Activated naive CD4-positive, alpha-beta T cell treated with Interleukin-2 at 50 U/mL for 16 hours (primary cell): Measurements from ENCODE around the gene IGF2R.
"Not testable (repeated sequence)": the region's sequence is repeated elsewhere in the genome, so short reads cannot be mapped to it uniquely, and the experiment has no call there.

Source experiments
- DNase-seq: peaks from one replicate; pipeline ENCODE4 v3.0.0-alpha.2; 2020

IGF2R gene

GRCh38 chr6:159968295-159969203 is at the start of gene IGF2R:
Gene IGF2R, plus strand, starts transcription at chr6:159969082. Its CDS starts 165 bp downstream, at chr6:159969247.
- DNase-seq: peak; percentile 93

GRCh38 chr6:159919800-159920199 is 49.1 kb upstream of the IGF2R start:
- DNase-seq: no peak

DNA sequence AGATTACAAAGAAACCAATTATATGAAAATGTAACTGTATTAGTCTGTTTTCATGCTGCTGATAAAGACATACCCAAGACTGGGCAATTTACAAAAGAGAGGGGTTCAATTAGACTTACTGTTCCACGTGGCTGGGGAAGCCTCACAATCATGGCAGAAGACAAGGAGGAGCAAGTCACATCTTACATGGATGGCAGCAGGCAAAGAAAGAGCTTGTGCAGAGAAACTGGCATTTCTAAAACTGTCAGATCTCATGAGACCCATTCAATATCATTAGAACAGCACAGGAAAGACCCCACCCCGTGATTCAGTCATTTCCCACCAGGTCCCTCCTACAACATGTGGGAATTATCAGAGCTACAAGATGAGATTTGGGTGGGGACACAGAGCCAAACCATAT is 44.7 kb upstream of the IGF2R start:
- not testable (repeated sequence) for DNase-seq

DNA sequence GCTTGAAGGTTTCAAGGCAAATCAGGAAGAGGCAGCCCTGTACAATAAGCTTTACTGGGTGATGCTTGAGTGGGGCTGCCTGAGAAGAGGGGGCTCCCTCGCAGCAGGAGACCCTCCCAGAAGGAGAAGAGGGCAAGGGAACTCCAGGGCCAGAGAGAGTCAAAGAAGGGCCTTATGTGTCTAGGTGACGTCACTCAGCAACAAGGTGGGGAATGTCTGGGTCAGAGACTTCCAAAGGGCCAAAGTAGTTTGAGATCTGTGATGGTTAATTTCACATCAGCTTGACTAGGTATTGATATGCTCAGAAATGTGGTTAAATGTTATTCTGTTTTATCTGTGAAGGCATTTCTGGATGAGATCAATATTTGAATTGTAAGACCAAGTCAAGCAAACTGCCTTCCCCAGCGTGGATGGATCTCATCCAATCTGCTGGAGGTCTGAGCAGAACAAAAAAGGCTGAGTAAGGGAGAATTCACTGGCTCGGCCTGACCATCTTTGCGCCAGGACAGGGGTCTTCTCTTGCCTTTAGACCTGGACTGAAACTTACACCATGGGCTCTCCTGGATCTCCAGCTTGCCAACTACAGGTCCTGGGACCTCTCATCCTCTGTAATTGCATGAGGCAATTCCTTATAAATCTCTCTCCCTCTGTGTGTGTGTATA is 42.2 kb upstream of the IGF2R start:
- no peak for DNase-seq

- peak; percentile 74 for DNase-seq
Observed at GRCh38 chr6:159929819-159930218, 39.1 kb upstream of the IGF2R start.

- DNase-seq: peak; percentile 49
Observed at GRCh38 chr6:159931112-159931511, 37.8 kb upstream of the IGF2R start.

DNA sequence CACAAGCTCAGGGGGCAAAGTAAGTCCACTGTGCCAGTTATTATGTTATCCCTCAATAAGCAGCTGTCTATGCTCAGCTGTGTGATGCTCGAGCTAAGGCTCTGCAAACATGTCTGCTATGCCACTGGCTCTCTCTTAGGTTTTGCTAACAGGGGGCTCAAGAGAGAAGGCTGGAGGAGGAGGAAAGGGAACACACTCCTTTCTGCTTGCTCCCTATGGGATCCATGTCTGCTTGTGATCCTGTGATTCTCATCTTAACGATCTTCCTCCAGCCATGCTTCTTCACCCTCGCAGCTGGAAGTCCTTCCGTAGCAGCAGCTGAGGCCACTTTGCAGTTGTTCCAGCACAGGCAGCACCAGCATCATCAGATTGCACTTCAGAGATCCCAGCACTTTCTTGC is 37.0 kb upstream of the IGF2R start:
- DNase-seq: no peak

GRCh38 chr6:159933077-159933476 is 35.8 kb upstream of the IGF2R start:
- DNase-seq: no peak

DNA sequence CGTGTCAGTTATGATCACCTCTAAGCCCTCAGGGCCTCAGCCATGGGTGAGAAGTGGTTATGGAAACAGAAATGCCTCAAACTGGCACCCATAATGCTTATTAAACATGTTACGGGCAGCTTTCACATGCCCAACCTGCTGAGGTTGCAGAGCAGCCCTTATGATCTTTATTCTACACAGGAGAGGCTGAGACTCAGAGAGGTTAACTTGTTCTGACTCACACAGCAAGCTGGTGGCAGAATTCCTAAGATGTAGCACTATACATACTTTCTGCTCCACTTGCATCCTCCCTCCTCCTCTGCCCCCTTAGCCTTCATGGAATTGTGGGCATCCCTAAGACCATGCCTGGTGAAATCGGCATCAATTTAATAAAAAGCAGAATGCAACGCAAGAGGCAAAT is 34.7 kb upstream of the IGF2R start:
- no peak for DNase-seq

DNA sequence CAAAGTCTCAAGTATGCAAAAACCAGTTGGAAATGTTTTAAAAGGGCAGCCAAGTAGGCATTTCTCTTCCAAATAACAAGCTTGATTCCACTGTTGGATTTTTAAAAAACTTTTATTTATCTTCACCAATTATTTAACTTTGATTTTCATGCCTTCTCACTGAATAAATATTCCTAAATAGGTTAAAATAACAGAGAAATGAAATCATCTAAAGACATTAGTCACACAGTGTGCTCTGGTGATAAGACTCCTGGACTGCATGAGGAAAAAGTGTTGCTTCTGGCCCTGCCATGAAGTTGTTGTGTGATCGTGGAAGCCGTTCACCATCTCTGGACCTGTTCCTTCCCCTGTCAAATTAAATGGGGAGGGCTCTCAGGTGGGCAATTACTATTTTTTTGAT is 33.8 kb upstream of the IGF2R start:
- no peak for DNase-seq

DNA sequence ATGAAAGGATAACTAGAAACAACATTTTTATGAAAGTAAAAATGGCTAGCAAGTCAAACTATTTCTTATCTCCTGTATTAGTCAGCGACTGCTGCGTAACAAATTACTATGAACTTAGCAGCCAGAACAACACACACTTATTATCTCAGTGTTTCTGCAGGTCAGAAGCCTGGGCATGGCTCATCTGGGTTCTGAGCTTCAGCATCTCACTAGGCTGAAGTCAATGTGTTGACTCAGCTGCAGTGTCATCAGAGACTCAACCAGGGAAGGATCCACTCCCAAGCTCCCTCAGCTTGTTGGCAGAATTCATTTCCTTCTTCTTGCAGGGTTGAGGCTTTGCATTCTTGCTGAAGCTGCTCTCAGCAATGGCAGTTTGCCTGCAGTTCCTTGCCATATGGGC is 33.2 kb upstream of the IGF2R start:
- no peak for DNase-seq

DNA sequence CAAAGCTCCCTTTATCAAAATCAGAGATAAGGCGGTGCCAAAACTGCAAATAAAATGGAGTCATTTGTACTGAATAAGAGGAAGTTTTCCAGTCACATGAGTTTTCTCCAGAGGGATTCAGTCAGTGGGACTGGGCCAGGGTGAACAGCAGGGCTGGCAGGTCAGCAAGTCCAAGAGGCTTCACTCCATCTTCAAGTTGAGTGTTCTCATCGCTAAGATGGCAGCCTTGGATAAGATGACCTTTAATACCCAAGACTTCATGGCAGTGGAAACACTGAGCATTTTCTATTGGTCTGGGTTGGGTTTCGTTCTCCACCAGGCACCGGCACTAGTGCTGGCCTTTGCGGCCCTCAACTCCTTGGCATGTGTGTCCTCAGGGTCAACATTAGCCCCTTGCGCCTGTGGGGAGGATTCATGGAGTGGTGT is 29.3 kb upstream of the IGF2R start:
- no peak for DNase-seq

- DNase-seq: peak; percentile 25
Observed at GRCh38 chr6:159941286-159942113, 27.4 kb upstream of the IGF2R start.

DNA sequence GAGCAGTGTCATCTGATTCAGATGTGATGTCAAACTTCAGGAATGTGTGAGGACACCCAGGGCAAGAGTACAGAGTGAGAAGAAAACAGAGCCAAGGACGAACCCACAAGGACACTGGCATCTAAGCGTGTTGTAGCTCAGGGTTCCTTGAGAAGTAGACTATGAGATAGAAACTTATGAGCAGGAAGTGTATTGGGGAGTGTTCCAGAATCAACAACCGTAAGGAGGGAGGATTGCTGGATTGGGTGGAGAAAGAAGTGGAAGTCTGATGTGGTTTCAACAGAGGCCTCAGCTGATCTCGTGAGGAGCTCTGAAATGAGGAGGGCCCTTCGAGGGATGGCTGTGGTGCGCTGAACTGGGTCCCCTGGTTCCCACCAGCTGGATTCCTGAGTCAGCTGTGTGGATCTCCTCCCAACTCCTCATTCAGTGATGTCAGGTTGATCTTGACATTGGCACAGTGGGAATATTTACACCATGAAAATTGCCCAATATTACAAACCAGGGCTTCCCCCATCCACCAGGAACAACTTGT is 25.7 kb upstream of the IGF2R start:
- DNase-seq: no peak

GRCh38 chr6:159943968-159944598 is 24.8 kb upstream of the IGF2R start:
- DNase-seq: no peak

DNA sequence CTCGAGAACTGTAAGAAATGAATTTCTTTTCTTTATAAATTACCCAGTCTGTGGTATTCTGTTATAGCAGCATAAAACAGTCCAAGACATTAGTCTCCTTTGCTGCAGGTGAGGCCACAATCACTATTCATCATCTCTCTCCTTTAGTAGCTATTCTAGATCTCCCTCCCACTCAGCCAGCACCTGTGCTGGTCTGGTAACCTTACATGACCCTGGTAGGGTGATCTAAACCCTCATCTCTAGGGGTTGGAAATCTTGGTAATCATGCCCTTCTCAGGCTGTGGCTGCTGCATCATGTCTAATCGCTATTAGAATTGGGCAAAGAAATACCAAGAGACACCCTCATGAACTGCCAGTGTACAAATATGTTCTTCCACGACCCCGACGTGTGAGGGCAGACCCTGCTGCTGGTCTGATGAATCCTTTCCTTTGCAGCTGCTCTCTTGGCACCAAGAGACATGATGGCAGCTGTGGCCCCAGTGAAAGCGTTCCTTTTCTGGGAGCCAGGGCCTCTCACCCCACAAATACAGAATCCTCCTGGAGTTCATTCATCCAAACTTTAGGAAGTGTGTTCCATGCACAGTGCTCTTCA is 23.0 kb upstream of the IGF2R start:
- no peak for DNase-seq

- DNase-seq: no peak
Observed at GRCh38 chr6:159946912-159947311, 22.0 kb upstream of the IGF2R start.

DNA sequence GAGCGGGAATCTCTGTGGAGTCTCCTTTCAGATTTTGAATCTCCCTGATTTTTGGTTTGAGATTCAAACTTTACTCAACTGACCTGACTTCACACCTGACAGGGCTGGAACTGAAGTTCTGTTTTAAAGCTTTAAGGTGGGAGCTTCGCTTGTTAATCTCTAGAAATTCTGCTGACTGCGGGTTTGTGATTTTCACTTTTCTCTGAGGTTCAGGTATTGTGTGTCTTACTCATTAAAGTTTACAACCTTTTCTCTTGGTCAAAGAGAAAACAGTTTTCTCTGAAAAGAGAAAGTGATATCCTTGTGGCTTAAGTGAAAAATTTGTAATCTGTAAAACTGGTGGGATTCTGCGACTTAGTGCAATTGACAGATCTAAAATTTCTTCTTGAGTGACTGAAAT is 20.7 kb upstream of the IGF2R start:
- DNase-seq: no peak

DNA sequence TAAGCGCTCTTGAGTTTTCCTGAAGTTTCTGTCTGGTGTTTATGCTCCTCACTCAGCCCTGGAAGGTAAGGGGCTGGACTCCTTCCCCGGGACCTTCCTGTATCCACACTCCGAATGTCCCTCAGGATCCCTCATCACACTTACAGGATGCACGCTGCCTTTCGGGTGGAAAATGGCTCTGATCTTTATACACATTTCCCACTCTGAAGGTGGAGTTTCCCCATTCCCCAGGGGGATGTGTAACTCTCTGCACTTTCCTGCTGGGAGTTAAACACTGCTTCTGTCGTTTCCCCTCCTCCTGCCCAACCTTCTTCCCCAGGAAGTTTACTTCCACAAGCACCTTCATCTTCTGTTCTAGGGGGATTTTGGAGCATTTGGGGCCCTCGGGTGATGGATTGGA is 17.1 kb upstream of the IGF2R start:
- DNase-seq: no peak

DNA sequence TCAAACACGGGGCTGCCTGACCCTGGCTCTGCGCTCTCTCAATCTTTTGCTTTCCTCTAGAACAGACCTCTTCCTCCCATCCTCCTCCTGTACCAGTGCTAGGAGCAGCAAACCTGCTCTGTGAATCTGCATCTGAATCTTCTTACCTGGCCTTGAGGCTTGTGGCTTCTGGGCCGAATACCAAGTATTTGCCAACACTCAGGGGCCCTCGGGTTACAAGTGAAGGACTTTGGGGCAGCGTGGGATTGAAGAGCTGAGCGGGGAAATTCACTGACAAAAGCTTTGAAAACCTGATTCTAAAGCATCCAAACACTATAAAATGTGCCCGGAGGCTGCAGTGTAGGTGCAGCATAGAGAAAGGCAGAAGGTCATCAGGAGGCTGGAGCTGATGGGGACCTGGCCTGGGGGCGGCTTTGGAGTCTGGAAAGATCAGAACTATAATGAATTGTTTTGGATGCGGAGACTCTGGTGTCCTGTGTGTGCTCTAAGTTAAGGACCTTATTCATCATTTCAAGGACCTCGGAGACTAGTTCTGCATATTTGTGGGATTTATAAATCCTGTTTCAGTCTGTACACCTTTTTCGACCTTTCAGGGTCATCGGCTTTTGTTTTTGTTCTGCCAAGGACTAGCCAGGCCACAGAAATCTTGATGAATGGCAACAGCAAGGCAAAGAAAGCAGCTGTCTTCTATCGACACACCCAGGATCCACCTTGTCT is 16.4 kb upstream of the IGF2R start:
- no peak for DNase-seq

- no peak for DNase-seq
Observed at GRCh38 chr6:159953091-159953601, 15.7 kb upstream of the IGF2R start.
